Uterus (tissue), 4 donors: ENCODE measurements around the gene ABCC3. TPM values are rescaled to one million over a fixed set of nuclear protein-coding genes. Genes with fewer than 3 reads are reported as not detected.

ENCODE experiments used
- DNase-seq, 2 donors: peaks; one replicate each; pipeline ENCODE4 v3.0.0-alpha.2; 2019 to 2020
- H3K27ac ChIP-seq, 2 donors: fragments of 200-600 bp; sonication (generic); 1 replicate in 1 of 2; 2 replicates in 1 of 2; pipeline ENCODE4 v1.5.1; 2016 to 2018
- H3K27me3 ChIP-seq, 2 donors: fragments of 200-600 bp; sonication (generic); one replicate each; pipeline ENCODE4 v1.5.1; 2018 to 2019; ENCODE audit warnings: control low read depth in 1 of 2
- H3K36me3 ChIP-seq, 2 donors: fragments of 200-600 bp; sonication (generic); one replicate each; pipeline ENCODE4 v1.5.1; 2019; ENCODE audit warnings: control low read depth in 1 of 2
- H3K4me1 ChIP-seq, 2 donors: fragments of 200-600 bp; sonication (generic); one replicate each; pipeline ENCODE4 v1.5.1; 2018 to 2019; ENCODE audit warnings: control low read depth in 1 of 2
- H3K4me3 ChIP-seq, 2 donors: fragments of 200-600 bp; sonication (generic); 1 replicate in 1 of 2; 2 replicates in 1 of 2; pipeline ENCODE4 v1.5.1; 2018 to 2019; ENCODE audit warnings: mild to moderate bottlenecking in 1 of 2
- H3K9me3 ChIP-seq, 2 donors: fragments of 200-600 bp; sonication (generic); one replicate each; pipeline ENCODE4 v1.5.1; 2019; ENCODE audit warnings: control low read depth in 1 of 2
- POLR2A ChIP-seq, 2 donors: fragments of 450-650 bp; IDR thresholded peaks; one replicate each; pipeline ENCODE4 v1.6.1; 2016; ENCODE audit warnings: antibody characterized with exemption in 2 of 2, mild to moderate bottlenecking in 1 of 2, moderate library complexity in 1 of 2
- intact Hi-C: fragments of 100-400 bp; cut with DNase I; formaldehyde crosslinking; loops from one replicate; pipeline ENCODE4 v1.15.1; 2023; ENCODE audit warnings: low total_unique reads
- total RNA-seq, 4 donors: library from RNA; depleted of rRNA in 3 of 4; stranded (reverse); fragments of >200 nt in 3 of 4; gene quantifications; one replicate each; pipeline versions ENCODE4 v1.1.0 to v1.2.4, GENCODE V29; 2014 to 2023
- TF ChIP-seq, protein P1 (sequence below), 4 experiments: fragments of 200-600 bp in 2 of 4; fragments of 450-650 bp in 2 of 4; sonication (generic) in 2 of 4; IDR thresholded peaks; one replicate each; pipeline ENCODE4 v1.5.1; 2016 to 2019; ENCODE audit warnings: antibody characterized with exemption in 4 of 4, mild to moderate bottlenecking in 2 of 4, moderate library complexity in 1 of 4
- donor health status: DM: yes; HTN: yes; CAD: no.

ABCC3 gene
- total RNA-seq, 4 donors from 2014 or later, result 1.2 to 4.5 (median 2.6) TPM

DNA sequence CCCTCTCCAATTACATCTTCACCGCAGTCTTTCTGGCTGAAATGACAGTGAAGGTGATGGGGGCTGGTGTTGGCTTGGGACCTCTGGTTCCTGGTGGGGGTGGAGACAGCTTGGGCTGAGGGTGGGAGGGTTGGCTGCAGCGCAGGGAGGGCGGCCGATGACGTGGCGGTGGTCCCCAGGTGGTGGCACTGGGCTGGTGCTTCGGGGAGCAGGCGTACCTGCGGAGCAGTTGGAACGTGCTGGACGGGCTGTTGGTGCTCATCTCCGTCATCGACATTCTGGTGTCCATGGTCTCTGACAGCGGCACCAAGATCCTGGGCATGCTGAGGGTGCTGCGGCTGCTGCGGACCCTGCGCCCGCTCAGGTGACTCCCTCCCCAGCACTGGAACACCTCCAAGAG, 31.8 kb upstream of the ABCC3 start:
- Histone ChIP-seq H3K4me1 (peaks cover 0 to 14% of the 10 kb centered on the region in 2 donors), H3K27ac (no peak overlapping the region), H3K36me3 (no peaks in the 10 kb centered on the region), H3K9me3 (no peaks in the 10 kb centered on the region), H3K4me3 (no peak overlapping the region), H3K27me3 (no peaks in the 10 kb centered on the region)
- DNase-seq, result no peak
- TF ChIP-seq, protein P1, sequence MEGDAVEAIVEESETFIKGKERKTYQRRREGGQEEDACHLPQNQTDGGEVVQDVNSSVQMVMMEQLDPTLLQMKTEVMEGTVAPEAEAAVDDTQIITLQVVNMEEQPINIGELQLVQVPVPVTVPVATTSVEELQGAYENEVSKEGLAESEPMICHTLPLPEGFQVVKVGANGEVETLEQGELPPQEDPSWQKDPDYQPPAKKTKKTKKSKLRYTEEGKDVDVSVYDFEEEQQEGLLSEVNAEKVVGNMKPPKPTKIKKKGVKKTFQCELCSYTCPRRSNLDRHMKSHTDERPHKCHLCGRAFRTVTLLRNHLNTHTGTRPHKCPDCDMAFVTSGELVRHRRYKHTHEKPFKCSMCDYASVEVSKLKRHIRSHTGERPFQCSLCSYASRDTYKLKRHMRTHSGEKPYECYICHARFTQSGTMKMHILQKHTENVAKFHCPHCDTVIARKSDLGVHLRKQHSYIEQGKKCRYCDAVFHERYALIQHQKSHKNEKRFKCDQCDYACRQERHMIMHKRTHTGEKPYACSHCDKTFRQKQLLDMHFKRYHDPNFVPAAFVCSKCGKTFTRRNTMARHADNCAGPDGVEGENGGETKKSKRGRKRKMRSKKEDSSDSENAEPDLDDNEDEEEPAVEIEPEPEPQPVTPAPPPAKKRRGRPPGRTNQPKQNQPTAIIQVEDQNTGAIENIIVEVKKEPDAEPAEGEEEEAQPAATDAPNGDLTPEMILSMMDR (IDR thresholded peaks at IDR 0.05), result no peak
- TF ChIP-seq POLR2A (IDR thresholded peaks at IDR 0.05), result no peak
- intact Hi-C loops, result no loop called here

DNA sequence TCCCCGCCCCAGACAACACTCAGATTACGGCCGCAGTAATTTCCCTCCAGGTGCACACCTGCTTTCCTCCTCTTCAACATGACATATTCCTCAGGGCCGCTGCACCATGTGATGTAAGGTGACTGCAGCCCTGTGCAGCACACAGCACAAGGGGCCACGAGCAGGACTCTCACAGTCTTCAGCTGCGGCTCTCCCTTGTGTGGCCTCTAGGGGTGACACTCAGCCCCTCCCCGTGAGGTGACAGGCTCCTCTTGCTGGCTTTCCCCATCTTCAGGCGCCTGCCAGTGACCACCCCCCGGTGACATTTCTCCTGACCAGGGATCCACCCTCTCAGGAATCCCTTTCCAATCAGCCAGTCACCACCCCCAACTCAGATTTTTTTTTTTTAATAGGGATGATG, 31.3 kb upstream of the ABCC3 start:
- intact Hi-C loops, result no loop called here
- no peak for TF ChIP-seq POLR2A (IDR thresholded peaks at IDR 0.05)
- TF ChIP-seq, protein P1 (IDR thresholded peaks at IDR 0.05), result no peak
- Histone ChIP-seq H3K4me3 (no peak overlapping the region), H3K4me1 (peaks cover 0 to 14% of the 10 kb centered on the region in 2 donors), H3K9me3 (no peaks in the 10 kb centered on the region), H3K36me3 (no peaks in the 10 kb centered on the region), H3K27ac (no peak overlapping the region), H3K27me3 (no peaks in the 10 kb centered on the region)
- DNase-seq, result no peak

DNA sequence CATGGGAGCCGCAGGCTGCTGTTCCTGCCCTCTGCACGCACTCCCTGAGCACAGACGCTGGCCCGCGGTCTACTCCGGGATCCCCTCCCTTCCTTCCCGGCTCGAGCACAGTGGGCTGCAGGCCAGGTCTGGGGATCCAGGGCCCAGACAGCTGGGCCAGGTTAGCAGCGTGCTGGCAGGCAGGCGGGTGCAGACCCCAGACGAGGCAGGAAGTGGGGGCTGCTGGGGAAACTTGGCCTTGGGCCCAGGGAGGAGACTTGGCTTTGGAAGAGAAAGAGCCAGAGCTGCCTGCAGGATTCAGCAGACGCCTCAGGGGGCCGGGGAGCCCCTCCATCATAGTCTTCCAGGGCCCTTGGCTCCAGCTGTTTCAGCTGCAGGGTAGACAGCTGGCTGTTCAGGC, 30.2 kb upstream of the ABCC3 start:
- intact Hi-C loops, result no loop called here
- TF ChIP-seq POLR2A (IDR thresholded peaks at IDR 0.05), result no peak
- TF ChIP-seq, protein P1 (IDR thresholded peaks at IDR 0.05), result no peak
- H3K27me3 ChIP-seq, result no peaks in the 10 kb centered on the region
- peak; percentile 65 to 85 for DNase-seq
- no peaks in the 10 kb centered on the region for H3K36me3 ChIP-seq
- H3K4me3 ChIP-seq, result no peak overlapping the region
- H3K27ac ChIP-seq, result peak overlapping the region; percentile 4 to 44
- H3K4me1 ChIP-seq, result peaks cover 0 to 14% of the 10 kb centered on the region in 2 donors
- no peaks in the 10 kb centered on the region for H3K9me3 ChIP-seq

DNA sequence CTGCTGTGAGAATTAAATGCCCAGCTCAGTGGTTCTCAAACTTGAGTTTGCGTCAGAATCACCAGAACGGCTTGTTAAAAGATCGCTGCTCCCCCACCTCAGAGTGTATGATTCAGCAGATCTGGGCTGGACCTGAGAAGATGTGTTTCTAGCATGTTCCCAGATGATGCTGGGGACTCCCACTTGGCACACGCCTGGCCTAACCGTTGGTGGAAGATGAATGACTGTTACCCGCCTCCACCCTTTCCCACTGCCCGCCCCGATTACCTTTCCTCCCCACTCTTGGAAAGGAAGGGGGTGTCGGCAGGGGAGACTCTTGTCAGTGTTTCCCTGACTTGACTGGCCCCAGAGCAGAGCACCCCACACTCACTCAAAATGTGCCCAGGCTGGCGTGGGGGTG, 29.3 kb upstream of the ABCC3 start:
- no peak overlapping the region for H3K4me3 ChIP-seq
- no peaks in the 10 kb centered on the region for H3K36me3 ChIP-seq
- intact Hi-C loops, result no loop called here
- H3K9me3 ChIP-seq, result no peaks in the 10 kb centered on the region
- peaks cover 0 to 14% of the 10 kb centered on the region in 2 donors for H3K4me1 ChIP-seq
- peak in 1 of 2 donors; percentile 40 for DNase-seq
- TF ChIP-seq POLR2A (IDR thresholded peaks at IDR 0.05), result no peak
- TF ChIP-seq, protein P1 (IDR thresholded peaks at IDR 0.05), result no peak
- H3K27ac ChIP-seq, result peak overlapping the region in 1 of 2 donors; percentile 44
- H3K27me3 ChIP-seq, result no peaks in the 10 kb centered on the region

DNA sequence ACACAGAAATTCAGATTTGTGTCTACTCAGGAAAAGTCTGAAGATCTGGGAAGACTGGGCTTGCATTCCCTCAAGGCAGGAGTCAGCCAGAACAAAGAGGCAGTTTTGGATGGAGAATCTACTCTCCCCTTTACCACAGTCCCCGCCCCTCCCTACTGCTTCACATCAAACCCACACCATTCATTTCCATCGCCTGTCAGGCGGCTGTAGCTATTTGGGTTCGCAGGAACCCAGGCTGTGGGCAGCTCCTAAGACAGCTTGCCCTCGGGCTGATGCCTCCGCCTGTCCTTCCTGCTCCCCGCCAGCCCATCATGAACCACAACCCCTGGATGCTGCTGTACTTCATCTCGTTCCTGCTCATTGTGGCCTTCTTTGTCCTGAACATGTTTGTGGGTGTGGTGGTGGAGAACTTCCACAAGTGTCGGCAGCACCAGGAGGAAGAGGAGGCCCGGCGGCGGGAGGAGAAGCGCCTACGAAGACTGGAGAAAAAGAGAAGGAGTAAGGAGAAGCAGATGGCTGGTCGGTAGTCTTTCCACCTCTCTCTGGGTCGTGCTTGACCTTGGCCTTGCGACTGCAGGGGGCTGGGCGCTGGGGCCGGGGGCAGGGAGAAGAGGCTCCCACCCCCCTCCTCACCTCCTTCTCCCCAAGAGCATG, 27.0 kb upstream of the ABCC3 start:
- Histone ChIP-seq H3K4me3 (no peak overlapping the region), H3K27me3 (no peaks in the 10 kb centered on the region), H3K27ac (no peak overlapping the region), H3K9me3 (no peaks in the 10 kb centered on the region), H3K36me3 (no peaks in the 10 kb centered on the region), H3K4me1 (peaks cover 0 to 14% of the 10 kb centered on the region in 2 donors)
- TF ChIP-seq, protein P1 (IDR thresholded peaks at IDR 0.05), result no peak
- TF ChIP-seq POLR2A (IDR thresholded peaks at IDR 0.05), result no peak
- intact Hi-C loops, result no loop called here
- no peak for DNase-seq
